GM21723 (cell line): ENCODE results near the gene BANP.
"Not testable (repeated sequence)": the region's sequence is repeated elsewhere in the genome, so short reads cannot be mapped to it uniquely, and the experiment has no call there.

Source experiments
- ATAC-seq: cut with Tn5 transposase; IDR thresholded peaks from one replicate; pipeline ENCODE4 v1.9.1; 2021; ENCODE audit warnings: mild to moderate bottlenecking, moderate library complexity; ENCODE audit not compliant: unreplicated experiment

Gene BANP, protein sequence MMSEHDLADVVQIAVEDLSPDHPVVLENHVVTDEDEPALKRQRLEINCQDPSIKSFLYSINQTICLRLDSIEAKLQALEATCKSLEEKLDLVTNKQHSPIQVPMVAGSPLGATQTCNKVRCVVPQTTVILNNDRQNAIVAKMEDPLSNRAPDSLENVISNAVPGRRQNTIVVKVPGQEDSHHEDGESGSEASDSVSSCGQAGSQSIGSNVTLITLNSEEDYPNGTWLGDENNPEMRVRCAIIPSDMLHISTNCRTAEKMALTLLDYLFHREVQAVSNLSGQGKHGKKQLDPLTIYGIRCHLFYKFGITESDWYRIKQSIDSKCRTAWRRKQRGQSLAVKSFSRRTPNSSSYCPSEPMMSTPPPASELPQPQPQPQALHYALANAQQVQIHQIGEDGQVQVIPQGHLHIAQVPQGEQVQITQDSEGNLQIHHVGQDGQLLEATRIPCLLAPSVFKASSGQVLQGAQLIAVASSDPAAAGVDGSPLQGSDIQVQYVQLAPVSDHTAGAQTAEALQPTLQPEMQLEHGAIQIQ

DNA sequence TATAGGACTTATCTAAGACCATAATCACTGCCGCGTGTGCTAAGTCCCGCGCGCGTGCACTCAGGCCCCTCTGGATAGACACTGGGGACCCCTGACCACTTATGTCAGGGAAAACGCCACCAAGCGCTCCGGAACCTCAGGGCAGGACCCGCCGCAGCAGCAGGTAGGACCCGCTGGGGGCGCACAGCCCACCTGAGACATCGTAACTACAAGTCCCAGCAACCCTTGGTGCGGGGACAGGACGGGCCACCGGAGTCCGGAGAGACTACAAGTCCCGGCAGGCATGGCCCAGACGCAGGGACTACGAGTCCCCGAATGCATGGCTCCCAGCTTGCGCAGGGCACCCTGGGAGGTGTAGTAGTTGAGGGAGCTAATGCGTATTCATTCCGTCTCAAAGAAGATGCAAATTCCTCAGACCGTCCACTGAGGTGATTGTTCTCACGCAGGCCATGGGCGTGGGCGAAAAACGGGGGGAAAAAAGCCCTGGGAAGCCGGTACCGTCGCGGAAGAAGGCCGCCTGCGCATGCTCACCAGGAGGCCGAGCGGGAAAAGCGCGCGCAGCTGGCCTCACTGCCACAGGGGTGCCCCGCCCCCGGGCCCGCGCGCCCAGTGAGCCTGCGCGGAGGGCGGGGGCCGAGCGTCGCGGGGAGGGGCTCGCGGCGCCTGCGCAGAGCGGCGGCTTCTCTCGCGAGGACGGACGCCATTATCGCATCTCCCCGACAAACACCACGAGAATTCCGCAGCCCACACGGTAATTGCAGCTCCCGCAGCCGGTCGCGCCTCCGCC lies at the start of gene BANP:
Gene BANP (plus strand): TSS at position 670 of the 787 bp plus-strand sequence. CDS start 23,682 bp downstream, outside the sequence.
- peak; percentile 93 for ATAC-seq

DNA sequence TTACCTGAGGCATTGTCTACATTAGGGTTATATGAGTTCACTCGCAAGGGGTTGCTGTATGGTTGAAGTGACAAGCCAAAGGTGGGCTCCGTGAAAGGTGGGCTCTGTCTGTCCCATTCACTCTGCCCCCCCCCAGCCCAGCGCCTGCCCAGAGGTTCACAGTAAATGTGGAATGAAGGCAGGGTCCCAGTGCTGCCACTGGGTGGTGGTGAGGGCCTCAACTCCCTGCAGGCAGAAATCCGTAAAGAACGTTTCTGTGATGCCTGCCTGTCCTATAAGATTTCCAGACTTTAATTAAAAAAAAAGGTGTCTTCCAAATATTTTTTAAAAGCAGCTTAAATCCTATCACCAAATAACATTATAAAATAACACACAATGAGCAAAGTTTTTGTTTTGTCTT lies 46.3 kb upstream of the BANP start:
- ATAC-seq = not testable (repeated sequence)

DNA sequence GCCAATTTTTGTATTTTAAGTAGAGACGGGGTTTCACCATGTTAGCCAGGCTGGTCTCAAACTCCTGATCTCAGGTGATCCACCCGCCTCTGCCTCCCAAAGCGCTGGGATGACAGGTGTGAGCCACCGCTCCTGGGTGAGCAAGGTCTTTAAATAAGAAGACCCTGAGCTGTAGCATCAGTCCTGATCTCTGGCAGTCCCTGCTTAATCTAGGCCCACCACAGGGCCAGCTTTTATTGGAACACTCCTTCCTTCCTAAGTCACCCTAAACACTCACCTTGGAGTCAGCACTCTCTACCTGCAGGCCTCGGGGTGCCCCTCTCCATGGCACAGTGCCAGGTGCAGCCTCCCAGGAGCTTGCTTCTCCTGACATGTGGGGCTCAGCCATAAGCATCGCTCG lies 45.7 kb upstream of the BANP start:
- ATAC-seq = not testable (repeated sequence)

DNA sequence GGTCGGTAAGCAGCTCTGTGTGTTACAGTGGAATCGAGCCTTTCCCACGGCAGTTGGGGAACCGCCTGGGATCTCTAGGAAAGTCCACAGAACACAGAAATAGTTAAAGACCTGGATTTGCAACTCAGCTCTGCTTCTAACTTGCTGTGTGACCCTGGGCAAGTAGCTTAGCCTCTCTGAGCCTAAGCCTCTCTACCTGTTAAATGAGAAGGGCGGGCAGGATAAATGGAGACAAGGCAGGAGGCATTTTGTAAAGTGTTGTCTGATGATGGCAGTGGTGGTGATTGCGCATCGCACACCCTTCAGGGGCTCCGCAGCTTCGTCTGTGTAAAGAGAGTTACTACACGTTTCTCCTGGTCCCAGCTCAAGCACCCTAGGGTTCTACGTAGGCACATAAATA lies 43.1 kb upstream of the BANP start:
- ATAC-seq = not testable (repeated sequence)

GRCh38 chr16:87909203-87909935 lies 41.9 kb upstream of the BANP start:
- peak; percentile 83 for ATAC-seq

- ATAC-seq = not testable (repeated sequence)
Observed at GRCh38 chr16:87911106-87911763, 40.0 kb upstream of the BANP start.

DNA sequence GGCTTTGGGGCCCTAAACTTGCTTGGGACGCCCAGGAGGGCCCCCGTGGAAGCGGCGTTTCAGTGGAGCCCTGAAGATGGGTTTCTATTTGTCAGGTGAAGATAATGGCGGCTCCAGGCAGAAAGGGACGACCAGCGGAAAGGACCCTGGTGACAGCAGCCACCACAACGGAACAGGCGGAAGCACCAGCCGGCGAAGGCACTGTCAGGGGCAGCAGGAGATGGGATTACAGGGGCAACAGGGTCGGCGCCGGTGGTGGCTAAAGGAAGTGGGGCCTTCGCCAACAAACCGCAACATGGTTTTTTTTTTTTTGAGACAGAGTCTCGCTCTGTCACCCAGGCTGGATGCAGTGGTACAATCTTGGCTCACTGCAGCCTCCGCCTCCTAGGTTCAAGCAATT lies 38.5 kb upstream of the BANP start:
- ATAC-seq = not testable (repeated sequence)

GRCh38 chr16:87914021-87914725 lies 37.1 kb upstream of the BANP start:
- not testable (repeated sequence) for ATAC-seq

- ATAC-seq = no peak
Observed at GRCh38 chr16:87914812-87915211, 36.4 kb upstream of the BANP start.

DNA sequence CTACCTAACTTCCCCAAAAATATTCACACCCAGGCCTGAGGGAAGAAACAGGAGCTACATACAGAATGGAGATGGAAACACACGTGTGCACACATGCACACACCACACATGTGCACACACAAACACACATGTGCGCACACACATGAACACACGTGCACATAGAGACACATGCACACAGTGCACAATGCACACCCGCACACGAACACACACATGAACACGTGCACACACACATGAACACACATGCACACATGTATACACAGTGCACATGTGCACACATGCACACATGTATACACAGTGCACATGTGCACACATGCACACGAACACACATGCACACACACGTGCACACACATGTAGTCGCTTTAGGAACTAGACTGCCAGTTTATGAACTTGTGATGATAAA lies 33.7 kb upstream of the BANP start:
- ATAC-seq = no peak

DNA sequence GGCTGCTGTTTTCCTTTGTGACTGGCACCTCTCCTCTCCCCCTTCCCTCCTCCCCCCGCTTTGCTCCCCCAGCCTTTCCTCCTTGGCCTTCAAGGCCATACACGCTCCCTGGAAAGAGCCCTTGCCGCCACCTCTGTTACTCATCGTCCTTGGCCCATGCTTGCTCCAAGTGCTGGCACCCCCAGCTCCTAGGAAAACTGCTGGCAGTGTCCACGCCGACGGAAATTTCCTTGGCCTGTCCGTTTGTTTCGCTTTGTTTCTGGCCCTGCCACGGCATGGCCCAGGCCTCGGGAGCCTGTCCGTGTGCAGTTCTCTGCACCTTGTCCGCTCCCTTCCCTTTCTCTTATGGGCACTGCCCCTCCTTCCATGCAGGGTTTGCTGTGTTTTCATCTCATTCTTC lies 32.9 kb upstream of the BANP start:
- no peak for ATAC-seq

DNA sequence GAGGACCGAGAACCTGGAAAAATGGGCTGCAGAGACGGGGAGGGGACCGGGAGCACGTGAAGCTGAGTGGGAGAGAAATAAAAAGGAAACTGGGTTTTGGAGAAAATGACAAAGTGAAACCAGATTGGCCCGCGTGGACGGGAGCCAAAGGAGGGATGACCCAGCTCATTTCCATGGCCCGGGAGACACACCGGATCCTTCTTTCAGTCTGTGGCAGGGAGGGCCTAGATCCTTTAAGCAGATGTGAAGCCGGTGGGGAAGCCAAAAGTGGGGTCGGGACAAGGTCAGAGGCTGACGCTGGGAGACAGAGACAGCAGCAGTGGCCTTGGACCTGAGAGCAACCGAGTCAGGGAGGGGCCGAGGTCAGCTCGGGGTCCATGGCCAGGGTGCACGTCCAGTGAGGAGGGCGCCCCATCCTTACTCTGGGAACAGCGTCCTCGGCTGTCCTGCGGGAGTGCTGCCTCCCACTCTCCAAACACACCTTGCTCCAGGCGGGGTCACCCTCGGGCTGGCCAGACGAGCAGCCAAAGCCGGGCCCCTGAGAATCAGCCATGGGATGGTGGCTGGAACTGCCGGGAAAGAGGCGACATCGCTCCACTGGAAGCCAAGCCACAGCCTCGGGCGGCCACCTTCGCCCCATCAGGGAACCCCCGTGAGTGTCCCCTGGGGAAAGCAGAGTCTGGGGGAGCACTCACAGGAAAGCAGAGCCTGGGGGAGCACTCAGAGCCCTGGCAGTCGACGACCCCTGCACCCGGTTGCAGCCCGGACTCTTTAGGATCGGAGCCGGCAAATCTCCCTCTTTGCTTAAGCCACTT lies 32.2 kb upstream of the BANP start:
- no peak for ATAC-seq

GRCh38 chr16:87919681-87919994 lies 31.6 kb upstream of the BANP start:
- no peak for ATAC-seq

GRCh38 chr16:87921236-87921773 lies 29.9 kb upstream of the BANP start:
- no peak for ATAC-seq

DNA sequence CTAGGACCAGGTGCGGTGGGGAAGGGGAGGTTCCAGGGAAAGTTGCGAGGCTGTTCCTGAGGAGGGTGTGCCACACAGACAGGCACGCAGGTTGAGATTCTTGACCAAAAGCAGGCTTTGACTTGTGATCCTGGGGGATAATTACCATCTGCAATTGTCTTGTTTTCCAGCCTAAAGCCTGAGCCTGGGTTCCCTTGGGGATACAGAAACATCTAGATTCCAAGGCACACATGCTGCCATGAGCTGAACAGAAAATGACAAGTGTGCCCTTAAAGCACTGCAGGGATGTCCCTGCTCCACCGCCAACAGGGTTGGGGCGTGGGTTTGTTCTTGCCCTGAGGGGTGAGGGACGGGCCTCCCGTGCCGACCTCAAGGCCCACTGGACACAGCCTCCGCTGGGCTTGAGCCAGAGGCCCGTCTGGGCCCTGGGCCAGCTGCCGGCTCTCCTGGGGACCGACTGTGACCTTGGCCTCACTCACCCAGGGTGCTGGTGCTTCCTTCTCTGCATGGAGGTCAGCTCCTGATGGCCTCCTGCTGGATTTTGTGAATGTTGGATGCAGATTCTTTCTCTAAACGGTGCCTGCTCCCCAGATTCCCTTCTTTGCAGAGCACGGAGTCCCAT lies 28.9 kb upstream of the BANP start:
- ATAC-seq = no peak

GRCh38 chr16:87924041-87924810 lies 27.0 kb upstream of the BANP start:
- ATAC-seq = peak; percentile 86

DNA sequence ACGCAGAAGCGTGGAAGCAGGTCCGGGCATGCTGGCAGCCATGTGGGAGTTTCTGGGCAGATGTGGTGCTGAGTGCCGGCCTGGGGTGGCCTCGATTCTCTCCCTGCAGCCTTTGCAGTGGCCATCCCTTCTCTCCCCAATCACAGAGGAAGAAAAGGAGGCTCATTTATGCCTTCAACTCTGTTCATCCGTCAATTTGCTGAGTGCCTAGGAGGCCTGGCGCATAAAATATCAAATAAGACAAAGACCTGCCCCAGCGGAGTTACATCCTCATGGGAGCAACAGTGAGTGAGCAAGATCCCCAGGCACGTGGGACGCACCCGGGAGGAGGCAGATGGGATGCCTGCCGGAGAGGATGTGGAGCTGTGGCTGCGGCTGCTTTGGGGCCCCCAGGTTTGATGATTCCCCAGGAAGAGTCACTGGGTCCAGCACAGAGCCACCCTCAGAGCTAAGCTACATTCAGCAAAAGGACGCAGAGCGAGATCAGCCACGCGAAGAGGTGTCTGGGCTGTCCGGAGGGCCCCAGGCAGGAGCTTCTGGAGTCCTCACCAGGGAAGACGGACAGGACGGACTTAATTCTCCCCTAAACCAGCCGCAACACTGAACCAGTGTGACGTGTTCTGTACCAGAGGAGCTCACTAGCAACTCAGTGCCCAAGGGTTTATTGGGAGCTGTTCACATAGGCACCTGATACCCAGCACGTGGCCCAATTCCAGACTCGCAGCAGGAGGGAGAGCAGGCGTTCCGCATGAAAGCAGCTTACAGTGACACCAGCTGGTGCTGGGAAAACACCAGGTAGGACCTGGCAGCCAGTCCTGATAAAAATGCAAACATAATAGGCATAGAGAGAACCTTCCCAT lies 26.2 kb upstream of the BANP start:
- no peak for ATAC-seq
